Cardiac fibroblast (primary cell): ENCODE results near the gene OR2G3.

Source experiments
- DNase-seq, 2 donors: peaks; one replicate each; pipeline versions ENCODE4 v3.0.0 to v3.0.0-alpha.2; 2010; ENCODE audit warnings: low read depth in 2 of 2
- H3K4me3 ChIP-seq, 2 donors: replicated peaks in 1 of 2; 1 replicate in 1 of 2; 2 replicates in 1 of 2; pipeline ENCODE4 v1.5.1; 2011; ENCODE audit warnings: low read depth in 2 of 2, low read length in 2 of 2, mild to moderate bottlenecking in 2 of 2, moderate library complexity in 1 of 2
- TF ChIP-seq, protein P1 (sequence below): IDR thresholded peaks from one replicate; pipeline ENCODE4 v1.5.1; 2011; ENCODE audit warnings: low read depth, mild to moderate bottlenecking, low read length, inconsistent platforms

OR2G3 gene

GRCh38 chr1:247605286-247605685 is at the start of gene OR2G3:
OR2G3 (plus strand) TSS chr1:247605586; CDS start chr1:247605586, 0 bp downstream.
- DNase-seq: no peak
- H3K4me3 ChIP-seq: no peak within 1 kb of the TSS
- TF ChIP-seq, protein P1, sequence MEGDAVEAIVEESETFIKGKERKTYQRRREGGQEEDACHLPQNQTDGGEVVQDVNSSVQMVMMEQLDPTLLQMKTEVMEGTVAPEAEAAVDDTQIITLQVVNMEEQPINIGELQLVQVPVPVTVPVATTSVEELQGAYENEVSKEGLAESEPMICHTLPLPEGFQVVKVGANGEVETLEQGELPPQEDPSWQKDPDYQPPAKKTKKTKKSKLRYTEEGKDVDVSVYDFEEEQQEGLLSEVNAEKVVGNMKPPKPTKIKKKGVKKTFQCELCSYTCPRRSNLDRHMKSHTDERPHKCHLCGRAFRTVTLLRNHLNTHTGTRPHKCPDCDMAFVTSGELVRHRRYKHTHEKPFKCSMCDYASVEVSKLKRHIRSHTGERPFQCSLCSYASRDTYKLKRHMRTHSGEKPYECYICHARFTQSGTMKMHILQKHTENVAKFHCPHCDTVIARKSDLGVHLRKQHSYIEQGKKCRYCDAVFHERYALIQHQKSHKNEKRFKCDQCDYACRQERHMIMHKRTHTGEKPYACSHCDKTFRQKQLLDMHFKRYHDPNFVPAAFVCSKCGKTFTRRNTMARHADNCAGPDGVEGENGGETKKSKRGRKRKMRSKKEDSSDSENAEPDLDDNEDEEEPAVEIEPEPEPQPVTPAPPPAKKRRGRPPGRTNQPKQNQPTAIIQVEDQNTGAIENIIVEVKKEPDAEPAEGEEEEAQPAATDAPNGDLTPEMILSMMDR: no peak

DNA sequence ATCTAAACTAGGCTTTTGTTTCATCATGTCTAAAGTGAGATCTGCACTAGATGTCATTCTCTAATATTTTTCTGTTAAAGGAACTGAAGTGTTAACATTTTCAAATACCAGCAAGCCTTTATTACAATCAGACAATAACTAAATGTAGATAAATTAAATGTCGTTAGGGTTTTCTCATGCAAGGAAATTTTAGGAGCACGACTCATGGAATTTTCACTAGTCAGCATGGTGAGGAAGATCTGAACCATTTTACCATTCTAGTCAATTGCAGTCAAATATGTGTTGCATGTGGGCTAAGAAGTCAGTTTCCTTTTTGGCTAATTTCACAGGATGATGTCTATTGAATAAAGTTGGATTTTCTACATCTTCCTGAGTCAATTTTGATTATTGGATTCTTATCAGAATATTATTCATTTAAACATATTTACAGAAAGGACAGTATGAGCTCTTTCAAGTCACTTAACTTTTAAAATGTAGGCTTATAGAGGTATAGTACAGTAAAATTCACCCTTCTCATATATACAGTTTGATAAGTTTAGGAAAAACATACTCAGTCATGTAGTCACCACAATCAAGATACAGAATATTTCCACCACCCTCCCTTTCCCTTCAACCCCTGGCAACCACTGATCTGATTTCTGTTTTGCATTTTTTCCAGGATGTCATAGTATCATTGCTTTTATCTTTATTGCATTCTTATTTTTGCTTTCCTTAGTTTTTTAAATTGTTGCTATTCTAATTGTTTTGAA is 47.3 kb upstream of the OR2G3 start:
- DNase-seq: peak in 1 of 2 donors; percentile 7
- TF ChIP-seq, protein P1: no peak
- H3K4me3 ChIP-seq: no peak overlapping the region

GRCh38 chr1:247561711-247562110 is 43.7 kb upstream of the OR2G3 start:
- TF ChIP-seq, protein P1: no peak
- no peak for DNase-seq
- H3K4me3 ChIP-seq: no peak overlapping the region

- no peak for DNase-seq
- TF ChIP-seq, protein P1: no peak
- H3K4me3 ChIP-seq: no peak overlapping the region
These were observed 43.2 kb upstream of the OR2G3 start for GRCh38 chr1:247562198-247562597.

GRCh38 chr1:247574236-247574635 is 31.1 kb upstream of the OR2G3 start:
- TF ChIP-seq, protein P1: no peak
- DNase-seq: no peak
- H3K4me3 ChIP-seq: no peak overlapping the region

DNA sequence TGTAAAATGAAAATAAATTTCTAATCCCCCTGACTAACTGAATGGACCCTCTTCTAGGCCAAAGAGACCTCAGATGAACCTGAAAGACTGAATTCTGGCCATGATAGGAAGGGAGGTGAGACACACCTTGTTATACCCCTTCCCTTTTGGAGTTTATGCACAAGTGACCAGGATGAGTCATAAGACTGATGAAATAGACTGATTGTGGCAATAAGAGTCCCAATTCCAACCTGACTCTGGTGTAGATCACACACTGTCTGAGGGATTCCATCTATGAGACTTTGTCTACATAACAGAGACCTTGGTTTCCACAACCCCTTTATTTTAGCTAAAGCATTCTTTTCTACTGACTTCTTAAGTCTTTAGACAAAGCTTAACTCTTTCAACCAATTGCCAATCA is 30.7 kb upstream of the OR2G3 start:
- TF ChIP-seq, protein P1: no peak
- DNase-seq: no peak
- H3K4me3 ChIP-seq: no peak overlapping the region
